Endodermal cell (in vitro differentiated cells): ENCODE measurements around the gene DNAJA3. TPM values are rescaled to one million over a fixed set of nuclear protein-coding genes. Genes with fewer than 3 reads are reported as not detected.

Experiments used
- DNase-seq: peaks from one replicate; pipeline ENCODE4 v3.0.0-alpha.2; 2017
- H3K27ac ChIP-seq: 2 replicates; pipeline ENCODE4 v1.5.1; 2013; ENCODE audit warnings: mild to moderate bottlenecking, low read depth, low read length, moderate library complexity
- H3K27me3 ChIP-seq: 2 replicates; pipeline ENCODE4 v1.6.1; 2013; ENCODE audit warnings: mild to moderate bottlenecking, low read length, moderate library complexity; ENCODE audit not compliant: insufficient read depth, control insufficient read depth, poor library complexity, severe bottlenecking
- H3K36me3 ChIP-seq: 2 replicates; pipeline ENCODE4 v1.7.0; 2013; ENCODE audit warnings: mild to moderate bottlenecking, low read length, moderate library complexity; ENCODE audit not compliant: control insufficient read depth, insufficient read depth
- H3K4me1 ChIP-seq: one replicate; pipeline ENCODE4 v1.7.0; 2013; ENCODE audit warnings: low read length; ENCODE audit not compliant: control insufficient read depth, insufficient read depth
- H3K4me3 ChIP-seq: 2 replicates; pipeline ENCODE4 v1.5.1; 2013; ENCODE audit warnings: mild to moderate bottlenecking, low read length, moderate library complexity
- H3K9ac ChIP-seq: 2 replicates; pipeline ENCODE4 v1.6.1; 2013; ENCODE audit warnings: mild to moderate bottlenecking, low read length, moderate library complexity; ENCODE audit not compliant: poor library complexity, severe bottlenecking; ENCODE audit errors: extremely low read depth
- H3K9me3 ChIP-seq: 2 replicates; pipeline ENCODE4 v1.6.1; 2013; ENCODE audit warnings: mild to moderate bottlenecking, low read length, moderate library complexity; ENCODE audit not compliant: control insufficient read depth
- H3K27ac Mint-ChIP-seq: 2 replicates; pipeline ENCODE4 v1.8.0; 2020; ENCODE audit warnings: mixed read lengths
- H3K27me3 Mint-ChIP-seq: 2 replicates; pipeline ENCODE4 v1.8.0; 2021; ENCODE audit warnings: mild to moderate bottlenecking, mixed read lengths; ENCODE audit not compliant: insufficient read depth
- H3K36me3 Mint-ChIP-seq: 2 replicates; pipeline ENCODE4 v1.8.0; 2020; ENCODE audit warnings: low read depth, mixed read lengths
- H3K4me1 Mint-ChIP-seq: 2 replicates; pipeline ENCODE4 v1.8.0; 2020; ENCODE audit warnings: mixed read lengths
- H3K4me3 Mint-ChIP-seq: 2 replicates; pipeline ENCODE4 v1.8.0; 2020; ENCODE audit warnings: mild to moderate bottlenecking, moderate library complexity, mixed read lengths
- H3K9me3 Mint-ChIP-seq: 2 replicates; pipeline ENCODE4 v1.8.0; 2020; ENCODE audit warnings: mild to moderate bottlenecking, mixed read lengths
- WGBS, 2 experiments: methylation state at CpG; one replicate each; pipeline versions ENCODE4 v1.1.5 to v1.1.7; 2013; ENCODE audit warnings: missing lambda C conversion rate in 2 of 2, mixed read lengths in 1 of 2; ENCODE audit not compliant: insufficient coverage in 1 of 2, insufficient read length in 1 of 2; 5-methylcytosine and 5-hydroxymethylcytosine counted together
- total RNA-seq, 2 donors: library from RNA; stranded (reverse); fragmentation: NEBNext Ultra II Directional in 1 of 2; extraction: Animal tissue kit (Norgen Biotek cat#: 25700) in 1 of 2; gene quantifications; 2 replicates in 1 of 2; 3 replicates in 1 of 2; pipeline ENCODE4 v1.2.1, GENCODE V29; 2021
- TF ChIP-seq, protein P1 (sequence below): fragments of 200-600 bp; sonication (generic); conservative IDR thresholded peaks from 2 replicates; pipeline ENCODE4 v1.5.0; 2021; ENCODE audit warnings: antibody characterized with exemption, mild to moderate bottlenecking

Gene DNAJA3
- total RNA-seq, 2 donors from 2014 or later: 37.4 to 38.5 TPM

DNA sequence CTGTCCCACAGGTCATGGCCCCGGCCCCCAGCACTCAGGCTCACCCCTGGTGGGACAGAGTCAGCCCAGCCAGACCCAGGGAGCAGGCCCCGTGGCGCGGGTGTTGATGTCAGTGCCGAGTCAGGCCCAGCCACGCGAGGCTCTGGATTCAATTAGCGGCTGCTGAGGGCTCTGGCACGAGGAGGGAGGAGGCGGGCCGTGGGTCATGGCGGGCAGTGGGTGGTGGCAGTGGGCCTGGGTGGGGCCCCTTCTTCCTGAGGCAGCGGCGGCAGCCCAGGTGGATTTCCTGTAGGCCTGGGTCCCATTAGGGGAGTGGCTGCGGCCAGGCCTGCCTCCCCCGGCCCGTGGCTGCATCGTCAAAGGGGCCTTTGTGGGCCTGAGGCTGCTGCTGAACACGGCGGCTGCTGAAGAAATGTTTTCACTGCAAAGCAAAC lies 41.1 kb upstream of the DNAJA3 start:
- TF ChIP-seq, protein P1, sequence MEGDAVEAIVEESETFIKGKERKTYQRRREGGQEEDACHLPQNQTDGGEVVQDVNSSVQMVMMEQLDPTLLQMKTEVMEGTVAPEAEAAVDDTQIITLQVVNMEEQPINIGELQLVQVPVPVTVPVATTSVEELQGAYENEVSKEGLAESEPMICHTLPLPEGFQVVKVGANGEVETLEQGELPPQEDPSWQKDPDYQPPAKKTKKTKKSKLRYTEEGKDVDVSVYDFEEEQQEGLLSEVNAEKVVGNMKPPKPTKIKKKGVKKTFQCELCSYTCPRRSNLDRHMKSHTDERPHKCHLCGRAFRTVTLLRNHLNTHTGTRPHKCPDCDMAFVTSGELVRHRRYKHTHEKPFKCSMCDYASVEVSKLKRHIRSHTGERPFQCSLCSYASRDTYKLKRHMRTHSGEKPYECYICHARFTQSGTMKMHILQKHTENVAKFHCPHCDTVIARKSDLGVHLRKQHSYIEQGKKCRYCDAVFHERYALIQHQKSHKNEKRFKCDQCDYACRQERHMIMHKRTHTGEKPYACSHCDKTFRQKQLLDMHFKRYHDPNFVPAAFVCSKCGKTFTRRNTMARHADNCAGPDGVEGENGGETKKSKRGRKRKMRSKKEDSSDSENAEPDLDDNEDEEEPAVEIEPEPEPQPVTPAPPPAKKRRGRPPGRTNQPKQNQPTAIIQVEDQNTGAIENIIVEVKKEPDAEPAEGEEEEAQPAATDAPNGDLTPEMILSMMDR: no peak
- Histone ChIP-seq H3K4me1 (no peaks in the 10 kb centered on the region), H3K27me3 (no peaks in the 10 kb centered on the region), H3K27ac (peak overlapping the region; percentile 32), H3K4me3 (no peak overlapping the region), H3K9ac (no peak overlapping the region), H3K36me3 (no peaks in the 10 kb centered on the region), H3K9me3 (no peaks in the 10 kb centered on the region)
- Mint-ChIP-seq H3K36me3 (no peaks in the 10 kb centered on the region), H3K9me3 (no peaks in the 10 kb centered on the region), H3K4me3 (no peak overlapping the region), H3K27me3 (no peaks in the 10 kb centered on the region), H3K4me1 (no peaks in the 10 kb centered on the region), H3K27ac (no peak overlapping the region)
- no peak for DNase-seq
- WGBS, 2 experiments: 91 to 100% methylated on average over 1 to 20 of the region's 20 CpGs

DNA sequence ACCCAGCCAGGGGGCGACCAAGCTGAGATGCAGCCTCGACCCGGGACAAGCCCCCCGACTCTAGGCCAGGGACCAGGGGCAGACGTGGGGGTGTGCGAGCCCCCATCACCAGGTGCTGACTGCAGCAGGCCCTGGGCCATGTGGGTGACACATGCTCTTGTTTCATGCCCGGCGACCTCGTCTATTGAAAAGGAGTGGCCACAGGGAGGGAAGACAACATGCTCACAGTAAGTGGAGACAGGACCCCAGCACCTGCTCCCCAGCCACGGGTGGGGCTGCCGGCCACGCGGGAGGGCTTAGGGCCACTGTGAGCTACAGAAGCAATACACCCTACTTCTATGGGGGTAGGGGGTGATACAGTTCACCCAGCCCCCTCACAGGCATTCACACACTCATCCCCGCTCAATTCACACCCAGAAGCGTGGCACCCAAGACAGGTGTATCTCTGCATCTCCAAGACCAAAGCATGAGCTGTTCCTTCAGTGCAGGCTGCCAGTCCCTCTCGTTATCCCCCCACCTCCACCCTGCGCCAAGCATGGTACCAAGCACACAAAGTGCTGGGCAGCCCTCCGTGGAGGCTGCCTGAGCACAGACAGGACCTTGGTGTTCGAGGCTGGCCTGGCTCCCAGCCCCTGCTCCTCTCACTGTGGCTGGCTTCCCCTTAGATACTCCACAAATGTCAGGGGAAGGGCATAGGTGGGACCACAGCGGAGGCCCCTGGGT lies 40.4 kb upstream of the DNAJA3 start:
- Histone ChIP-seq H3K27ac (no peak overlapping the region), H3K4me1 (no peaks in the 10 kb centered on the region), H3K9ac (no peak overlapping the region), H3K36me3 (no peaks in the 10 kb centered on the region), H3K27me3 (no peaks in the 10 kb centered on the region), H3K9me3 (no peaks in the 10 kb centered on the region), H3K4me3 (no peak overlapping the region)
- Mint-ChIP-seq H3K4me1 (peaks cover 6% of the 10 kb centered on the region), H3K27ac (peak overlapping the region; percentile 30), H3K27me3 (no peaks in the 10 kb centered on the region), H3K36me3 (no peaks in the 10 kb centered on the region), H3K9me3 (no peaks in the 10 kb centered on the region), H3K4me3 (no peak overlapping the region)
- TF ChIP-seq, protein P1: no peak
- WGBS, 2 experiments: 82 to 87% methylated on average over 11 to 20 of the region's 20 CpGs
- DNase-seq: peak; percentile 34

DNA sequence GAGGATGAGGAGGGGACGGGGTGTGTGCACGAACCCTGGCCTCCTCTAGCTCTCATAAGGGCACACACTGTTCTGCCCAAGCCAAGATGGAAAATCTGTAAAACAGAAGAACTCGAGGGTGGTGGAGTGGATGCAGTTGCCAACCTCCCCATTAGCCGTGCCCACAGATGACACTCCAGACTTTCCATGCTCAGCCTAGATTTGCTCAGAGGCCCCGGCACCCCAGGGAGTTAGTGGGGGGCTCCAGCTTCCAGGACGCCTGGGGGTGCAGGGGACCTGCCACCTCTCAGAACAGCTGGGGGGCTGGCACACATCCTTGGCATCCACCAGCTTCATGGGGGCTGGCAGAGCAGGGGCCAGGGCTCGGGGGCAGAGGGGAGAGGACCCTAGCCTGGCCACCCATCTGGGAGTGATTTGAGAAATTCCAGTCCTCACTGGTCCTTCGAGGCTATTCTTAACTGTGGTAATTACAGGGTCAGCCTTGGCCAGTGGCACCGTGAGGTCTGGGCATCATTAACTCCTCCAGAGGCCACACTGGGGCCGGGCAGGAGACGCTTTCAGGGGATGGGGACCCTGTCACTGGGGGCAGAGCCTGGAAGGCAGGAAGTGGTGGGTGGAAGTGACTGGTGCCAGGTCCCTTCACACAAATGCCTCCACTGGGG lies 39.7 kb upstream of the DNAJA3 start:
- Mint-ChIP-seq H3K4me1 (peaks cover 6% of the 10 kb centered on the region), H3K9me3 (no peaks in the 10 kb centered on the region), H3K27ac (peak overlapping the region; percentile 30), H3K36me3 (no peaks in the 10 kb centered on the region), H3K27me3 (no peaks in the 10 kb centered on the region), H3K4me3 (no peak overlapping the region)
- Histone ChIP-seq H3K27ac (no peak overlapping the region), H3K36me3 (no peaks in the 10 kb centered on the region), H3K9me3 (no peaks in the 10 kb centered on the region), H3K9ac (no peak overlapping the region), H3K4me1 (no peaks in the 10 kb centered on the region), H3K4me3 (no peak overlapping the region), H3K27me3 (no peaks in the 10 kb centered on the region)
- TF ChIP-seq, protein P1: no peak
- DNase-seq: peak; percentile 33
- 90 to 95% methylated on average over 6 to 11 of the region's 11 CpGs for WGBS, 2 experiments
